Fibroblast of the aortic adventitia (primary cell): ENCODE data around the gene C16orf92. TPM values are rescaled to one million over a fixed set of nuclear protein-coding genes. Genes with fewer than 3 reads are reported as not detected.
"Not testable (repeated sequence)": the region's sequence is repeated elsewhere in the genome, so short reads cannot be mapped to it uniquely, and the experiment has no call there.

Experiments used
- DNase-seq: peaks from one replicate; pipeline ENCODE4 v3.0.0-alpha.2; 2010; ENCODE audit warnings: low read depth
- H3K4me3 ChIP-seq: 2 replicates; pipeline ENCODE4 v1.5.1; 2011; ENCODE audit warnings: low read depth, mild to moderate bottlenecking, control low read depth, low read length, moderate library complexity
- CTCF ChIP-seq: IDR thresholded peaks from 2 replicates; pipeline ENCODE4 v1.5.1; 2011; ENCODE audit warnings: mild to moderate bottlenecking, low read length, control low read depth, inconsistent platforms; ENCODE audit not compliant: insufficient read depth
- total RNA-seq: library from RNA; depleted of rRNA; stranded (reverse); fragments of >200 nt; gene quantifications from 2 replicates; pipeline ENCODE4 v1.2.3, GENCODE V29; 2012; ENCODE audit warnings: low replicate concordance

C16orf92 gene
- total RNA-seq, 1 donor = not detected

DNA sequence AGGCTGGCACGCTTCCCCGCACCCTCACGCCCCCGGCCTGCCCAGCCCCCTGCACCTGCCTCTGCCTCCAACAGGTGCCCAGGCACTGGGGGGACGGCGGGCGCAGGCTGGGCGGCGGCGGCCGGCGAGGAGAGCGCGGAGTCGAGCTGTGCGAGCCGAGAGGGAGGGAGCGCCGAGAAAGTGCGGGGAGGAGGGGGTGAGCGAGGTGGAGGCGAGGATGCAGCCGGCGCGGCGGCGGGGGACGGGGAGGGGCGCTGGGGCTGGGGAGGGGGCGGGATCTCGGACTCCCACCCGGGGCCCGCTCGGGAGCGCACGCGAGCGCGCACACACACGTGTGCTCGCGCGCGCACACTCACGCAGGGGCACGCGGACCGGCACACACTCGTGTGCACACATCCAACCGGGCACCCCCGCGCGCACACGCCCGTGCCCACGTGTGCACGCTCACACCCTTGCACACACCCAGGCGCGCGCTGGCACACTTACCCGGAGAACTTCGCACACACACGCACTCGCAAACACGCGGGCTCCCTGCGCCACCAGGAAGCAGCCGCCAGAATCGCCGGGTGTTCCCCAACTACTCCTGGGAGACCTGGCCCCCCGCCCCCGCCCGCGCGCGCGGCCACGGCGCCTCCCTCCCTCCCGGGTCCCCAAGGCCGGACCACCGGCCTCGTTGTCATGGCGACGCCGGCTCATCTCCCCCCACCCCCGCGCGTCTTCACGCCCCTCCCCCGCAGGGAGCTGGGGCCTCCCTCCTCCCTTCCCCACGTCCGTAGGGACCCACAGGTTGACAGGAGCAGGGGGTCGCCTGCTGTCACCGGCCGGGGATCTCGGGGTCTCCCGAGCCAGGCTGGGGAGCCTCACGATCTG is 11.9 kb upstream of the C16orf92 start, which contains the start of gene DOC2A:
DOC2A (minus strand) TSS at position 184 of the 870 bp plus-strand sequence. CDS start 805 bp downstream, outside the sequence.
- TF ChIP-seq CTCF = no peak
- DNase-seq = no peak
- peak within 1 kb of the TSS; percentile 62 for H3K4me3 ChIP-seq

DNA sequence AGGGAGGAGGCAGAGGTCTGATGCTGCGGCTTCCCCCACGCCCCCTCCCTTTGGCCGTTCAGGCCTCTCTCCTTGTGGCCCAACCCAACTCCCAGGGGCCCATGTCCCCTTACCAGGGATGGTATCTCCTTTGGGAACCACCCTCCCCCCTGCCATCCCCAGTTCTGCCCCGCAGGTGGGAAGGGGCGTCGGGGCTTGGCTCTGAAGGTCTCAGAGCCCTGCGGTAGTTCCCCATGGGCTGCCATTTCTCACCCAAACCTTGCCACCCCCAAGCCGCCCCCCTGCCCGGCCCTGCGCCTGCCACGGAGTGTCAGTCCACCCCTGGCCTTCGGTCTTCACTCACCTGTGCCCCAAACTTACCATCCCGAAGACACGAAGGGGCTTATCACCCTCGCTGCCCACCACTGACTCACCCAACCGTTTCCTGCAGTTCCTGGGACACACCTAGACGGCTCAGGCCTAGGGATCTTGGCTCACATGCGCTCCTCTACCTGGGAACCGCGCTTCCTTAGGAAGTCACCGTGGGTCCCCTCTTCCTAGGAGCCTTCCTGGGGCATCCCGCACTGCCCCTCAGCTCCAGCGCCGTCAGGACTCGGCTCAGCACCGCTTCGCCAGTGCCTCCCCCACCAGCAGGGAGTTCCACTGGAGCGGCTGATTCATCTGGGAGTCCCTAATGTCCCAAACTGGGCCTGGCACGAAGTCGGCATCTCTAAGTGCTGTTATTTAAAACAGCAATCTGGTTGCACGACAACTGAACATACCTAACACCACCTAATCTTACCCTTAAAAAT is 11.1 kb upstream of the C16orf92 start:
- TF ChIP-seq CTCF = no peak
- no peak overlapping the region for H3K4me3 ChIP-seq
- DNase-seq = no peak

DNA sequence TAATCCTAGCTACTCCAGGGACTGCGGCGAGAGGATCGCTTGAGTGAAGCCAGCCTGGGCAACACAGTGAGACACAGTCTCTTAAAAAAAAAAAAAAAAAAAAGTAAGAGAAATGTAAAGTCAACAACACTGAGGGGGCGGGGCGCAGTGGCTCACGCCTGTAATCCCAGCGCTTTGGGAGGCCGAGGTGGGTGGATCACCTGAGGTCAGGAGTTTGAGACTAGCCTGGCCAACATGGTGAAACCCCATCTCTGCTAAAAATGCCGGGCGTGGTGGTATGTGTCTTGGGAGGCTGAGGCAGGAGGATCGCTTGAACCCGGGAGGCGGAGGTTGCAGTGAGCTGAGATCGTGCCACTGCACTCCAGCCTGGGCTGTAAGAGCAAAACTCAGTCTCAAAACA is 10.4 kb upstream of the C16orf92 start:
- H3K4me3 ChIP-seq, DNase-seq: not testable (repeated sequence)

DNA sequence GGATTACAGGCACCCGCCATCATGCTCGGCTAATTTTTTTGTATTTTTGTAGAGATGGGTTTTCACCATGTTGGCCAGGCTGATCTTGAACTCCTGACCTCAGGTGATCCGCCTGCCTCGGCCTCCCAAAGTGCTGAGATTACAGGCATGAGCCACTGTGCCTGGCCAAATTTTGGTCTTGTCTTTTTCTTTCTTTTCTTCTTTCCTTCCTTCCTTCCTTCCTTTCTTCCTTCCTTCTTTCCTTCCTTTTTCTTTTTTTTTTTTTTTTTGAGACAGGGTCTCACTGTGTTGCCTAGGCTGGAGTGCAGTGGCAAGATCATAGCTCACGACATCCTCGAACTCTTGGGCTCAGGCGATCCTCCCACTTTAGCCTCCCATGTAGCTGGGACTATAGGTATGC is 7.5 kb upstream of the C16orf92 start:
- not testable (repeated sequence) for DNase-seq

GRCh38 chr16:30016555-30017276 is 6.3 kb upstream of the C16orf92 start:
- no peak overlapping the region for H3K4me3 ChIP-seq
- DNase-seq = no peak
- no peak for TF ChIP-seq CTCF

More for the DNA sequence above, 7.5 kb upstream of the C16orf92 start:
- not testable (repeated sequence) for H3K4me3 ChIP-seq

DNA sequence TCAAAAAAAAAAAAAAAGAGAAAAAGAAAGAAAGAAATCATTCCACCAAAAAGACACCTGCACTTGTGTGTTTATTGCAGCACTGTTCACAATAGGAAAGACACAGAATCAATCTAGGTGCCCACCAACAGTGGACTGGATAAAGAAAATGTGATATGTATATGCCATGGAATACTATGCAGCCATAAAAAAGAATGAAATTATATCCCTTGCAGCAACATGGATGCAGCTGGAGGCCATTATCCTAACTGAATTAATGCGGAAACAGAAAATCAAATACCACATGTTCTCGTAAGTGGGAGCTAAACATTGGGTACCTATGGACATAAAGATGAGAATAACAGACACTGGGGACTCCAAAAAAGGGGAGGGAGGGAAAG is 5.7 kb upstream of the C16orf92 start:
- no peak for DNase-seq
- H3K4me3 ChIP-seq = no peak overlapping the region
- TF ChIP-seq CTCF = no peak

GRCh38 chr16:30017937-30018336 is 5.1 kb upstream of the C16orf92 start:
- not testable (repeated sequence) for DNase-seq, H3K4me3 ChIP-seq

DNA sequence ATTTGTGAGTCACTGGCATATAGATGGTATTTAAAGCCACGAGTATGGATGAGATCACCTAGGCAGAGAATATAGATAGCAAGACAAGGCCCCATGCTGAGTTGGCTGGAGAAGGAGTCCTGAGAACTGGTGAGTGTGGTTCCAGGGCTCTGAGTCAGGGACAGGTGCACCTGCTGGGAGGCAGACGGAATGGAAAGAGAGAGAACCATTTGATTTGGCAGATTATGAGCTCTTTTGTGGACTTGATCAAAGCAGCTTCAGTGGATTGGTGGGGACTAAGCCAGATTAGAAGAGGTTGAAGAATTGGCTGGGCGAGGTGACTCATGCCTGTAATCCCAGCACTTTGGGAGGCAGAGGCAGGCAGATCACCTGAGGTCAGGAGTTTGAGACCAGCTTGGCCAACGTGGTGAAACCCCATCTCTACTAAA is 4.3 kb upstream of the C16orf92 start:
- no peak for TF ChIP-seq CTCF

More for the DNA sequence above, 4.3 kb upstream of the C16orf92 start:
- DNase-seq = no peak
- H3K4me3 ChIP-seq = no peak overlapping the region
